HG03457 (cell line): ENCODE results near the gene MAD1L1.

ENCODE experiments used
- ATAC-seq: cut with Tn5 transposase; IDR thresholded peaks from one replicate; pipeline ENCODE4 v1.9.1; 2021; ENCODE audit warnings: moderate number of reproducible peaks; ENCODE audit not compliant: unreplicated experiment

The MAD1L1 gene

DNA sequence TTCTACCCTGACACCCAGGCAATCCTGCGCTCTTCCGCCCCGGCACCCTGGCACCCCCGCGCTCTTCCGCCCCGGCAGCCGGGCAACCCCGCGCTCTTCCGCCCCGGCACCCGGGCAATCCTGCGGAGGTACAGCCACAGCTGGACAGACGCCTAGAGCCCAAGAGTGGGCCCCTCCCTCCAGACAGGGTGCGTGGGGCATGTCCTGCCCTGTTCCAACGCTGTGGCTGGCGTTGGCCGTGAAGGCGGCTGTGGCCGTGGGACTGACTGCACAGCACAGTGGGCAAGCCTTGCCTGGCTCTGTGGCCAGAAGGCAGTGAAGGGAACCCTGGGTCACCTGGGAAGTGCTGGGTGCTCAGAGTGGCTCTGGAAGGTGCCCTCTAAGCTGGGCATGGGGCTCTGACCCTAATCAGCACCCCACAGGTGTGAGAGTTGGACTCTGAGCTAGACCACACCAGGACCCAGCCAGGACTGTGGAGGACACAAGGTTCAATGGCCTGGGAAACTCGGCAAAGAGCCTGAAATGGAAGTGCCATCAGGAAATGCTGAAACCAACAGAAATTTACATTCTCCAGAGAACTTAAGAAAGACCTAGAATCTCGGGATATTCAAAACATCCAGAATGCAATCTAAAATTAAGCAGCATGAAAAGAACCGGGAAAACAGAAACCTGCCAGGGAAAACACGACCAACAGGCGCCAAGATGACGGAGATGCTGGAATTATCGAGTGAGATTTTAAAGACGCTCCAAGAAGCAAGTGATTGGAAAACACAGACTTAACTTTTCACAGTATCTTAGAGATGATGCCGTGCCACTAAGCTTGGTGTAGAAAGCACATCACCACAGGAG, 309.1 kb downstream of the MAD1L1 start:
- no peak for ATAC-seq

DNA sequence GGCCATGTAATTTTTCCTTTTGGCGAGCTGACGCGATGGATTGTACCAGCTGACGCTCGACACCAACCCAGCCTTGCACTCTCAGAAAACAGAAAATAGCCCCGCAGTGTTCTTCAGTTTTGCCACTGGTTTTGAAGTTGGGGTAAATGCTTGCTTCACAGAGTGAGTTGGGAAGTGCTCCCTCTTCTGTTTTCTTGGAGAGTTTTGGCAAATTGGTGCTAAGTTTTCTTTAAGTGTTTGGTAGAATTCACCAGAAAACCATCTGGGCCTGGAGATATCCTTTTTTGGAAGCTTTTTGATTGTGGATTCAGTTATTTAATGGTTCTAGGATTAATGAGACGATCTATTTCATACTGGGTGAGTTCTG, 309.9 kb downstream of the MAD1L1 start:
- no peak for ATAC-seq

DNA sequence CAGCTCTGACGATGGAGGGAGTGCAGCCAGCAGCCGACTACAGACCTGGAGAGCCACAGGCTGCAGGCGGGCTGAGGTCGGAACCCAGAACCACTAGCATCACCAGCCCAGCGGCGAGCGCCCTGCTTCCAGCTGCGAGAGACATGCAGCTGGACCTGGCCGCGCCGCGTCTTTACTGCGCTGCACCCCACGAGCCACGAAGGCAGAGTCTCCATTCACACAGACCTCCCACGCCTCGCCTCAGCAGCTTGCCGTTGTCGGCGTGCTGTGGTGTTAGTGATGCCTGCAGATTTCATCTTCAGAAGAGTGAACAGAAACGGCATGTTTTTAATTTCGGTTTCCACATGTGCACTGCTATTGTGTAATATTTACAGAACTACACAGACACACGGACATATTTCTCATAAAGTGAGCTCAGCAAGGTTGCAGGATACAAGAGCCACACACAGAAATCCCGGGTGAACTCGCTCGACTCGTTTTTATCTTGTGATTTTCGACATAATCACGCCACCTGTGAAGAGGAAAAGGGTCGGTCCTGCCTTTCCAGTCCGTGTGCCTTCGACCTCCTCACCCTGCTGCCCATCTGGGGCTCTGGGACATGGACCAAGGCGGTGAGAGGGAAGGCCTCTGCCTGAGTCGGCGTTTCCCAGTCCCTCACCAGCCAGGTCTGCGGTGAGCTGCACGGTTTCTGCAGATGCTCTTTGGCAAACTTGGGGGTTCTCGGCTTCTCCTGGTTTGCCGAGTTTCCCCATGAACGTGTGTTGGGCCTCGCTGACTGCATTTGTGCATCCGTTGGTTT, 310.5 kb downstream of the MAD1L1 start:
- ATAC-seq, result no peak

DNA sequence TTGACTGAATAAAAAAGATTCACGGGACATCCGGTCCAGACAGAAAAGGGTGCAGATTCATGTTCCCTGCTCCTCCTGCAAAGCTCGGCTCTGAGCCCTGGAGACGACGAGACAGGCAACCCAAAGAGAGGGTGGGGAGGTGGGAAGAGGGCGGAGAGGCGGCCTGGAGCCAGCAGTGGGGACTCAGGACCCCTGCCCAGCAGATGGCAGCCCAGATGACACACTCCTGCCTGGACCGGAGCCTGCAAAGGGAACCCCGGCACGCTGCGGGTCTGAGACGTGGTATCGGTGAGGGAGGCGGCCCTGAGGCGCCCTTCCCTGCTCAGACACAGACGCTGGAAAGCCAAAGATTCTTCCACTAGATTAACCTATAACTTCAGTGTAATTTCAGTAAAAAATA, 311.9 kb downstream of the MAD1L1 start:
- no peak for ATAC-seq

DNA sequence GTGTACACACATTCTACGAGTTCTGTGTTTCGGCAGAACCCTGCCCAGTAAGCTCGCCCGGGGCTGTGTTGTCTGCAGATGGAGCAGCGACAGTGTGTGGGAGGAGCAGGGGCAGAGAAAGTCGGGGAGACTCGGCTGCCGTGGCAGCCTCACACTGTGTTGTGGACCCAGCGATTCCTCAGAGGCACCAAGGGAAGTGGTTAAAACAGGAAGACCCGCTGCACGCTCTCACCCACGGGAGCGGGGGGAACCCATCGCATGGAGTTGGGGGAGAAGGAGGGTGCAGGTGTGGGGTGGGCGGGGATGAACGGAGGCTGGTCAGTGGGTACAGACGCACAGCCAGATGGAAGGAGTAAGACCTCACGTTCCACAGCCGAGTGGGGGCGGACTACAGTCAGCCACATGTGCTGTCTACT, 312.5 kb downstream of the MAD1L1 start:
- no peak for ATAC-seq

DNA sequence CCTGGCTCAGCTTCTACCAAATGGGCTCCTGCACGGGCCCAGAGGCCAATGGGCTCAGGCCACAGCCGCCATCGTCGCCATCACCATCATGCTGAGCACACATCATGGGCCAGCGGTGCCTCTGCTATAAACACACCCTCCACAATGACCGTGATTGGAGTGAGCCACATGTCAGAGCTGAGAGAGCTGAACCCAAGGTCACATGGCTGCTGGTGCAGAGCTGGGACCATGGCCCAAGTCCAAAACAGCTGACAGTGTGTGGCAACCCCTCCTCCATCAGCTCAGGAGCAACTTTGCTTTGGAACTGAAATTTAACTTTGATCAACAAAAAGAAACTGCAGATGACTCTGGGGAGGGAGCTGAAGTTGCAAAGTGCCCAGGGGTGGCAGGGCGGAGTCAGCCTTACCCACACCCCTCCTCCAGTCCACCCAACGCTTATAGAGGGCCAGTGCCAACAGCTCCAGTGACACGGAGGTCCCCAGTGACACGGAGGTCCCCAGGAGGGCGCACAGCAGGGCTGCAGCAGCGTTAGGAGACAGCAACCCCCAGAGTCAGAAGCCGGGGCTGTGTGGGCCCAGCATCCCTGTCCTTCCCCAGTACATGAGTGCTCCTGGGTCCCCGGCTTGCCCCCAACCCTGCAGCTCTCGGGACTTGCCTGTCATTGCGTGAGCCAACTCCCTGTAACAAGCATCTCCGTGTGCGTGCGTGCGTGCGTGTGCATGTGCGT, 313.0 kb downstream of the MAD1L1 start:
- no peak for ATAC-seq

DNA sequence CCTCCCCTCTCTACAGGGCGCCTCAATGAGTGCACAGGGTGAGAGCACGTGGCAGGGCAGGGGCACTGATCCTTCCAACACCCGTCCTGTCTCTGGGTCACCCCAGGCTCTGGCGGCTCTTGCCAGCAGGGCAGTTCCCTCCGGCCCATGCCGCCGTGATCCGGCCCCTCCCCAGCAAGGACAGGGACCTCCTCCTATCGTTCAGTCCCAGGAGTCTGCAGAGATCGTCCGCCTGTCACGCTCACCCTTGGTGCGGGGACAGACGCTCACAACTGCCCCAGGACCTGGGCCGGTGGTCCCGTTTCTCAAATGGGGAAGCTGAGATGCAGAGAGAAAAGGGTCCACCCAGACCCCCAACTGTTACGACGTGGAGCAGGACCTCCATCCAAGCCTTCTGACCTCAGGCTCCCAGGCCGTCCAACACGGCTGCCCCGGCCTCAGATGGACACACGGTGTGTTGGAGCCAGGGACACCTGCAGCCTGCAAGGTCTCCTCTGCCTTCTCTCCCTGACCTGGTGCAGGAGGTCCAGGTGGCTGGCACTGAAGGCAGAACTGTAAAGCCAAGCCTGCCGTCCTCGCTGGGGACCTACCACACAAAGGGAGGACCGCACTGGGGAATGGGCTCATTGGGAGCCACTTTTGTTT, 313.7 kb downstream of the MAD1L1 start:
- ATAC-seq, result no peak

DNA sequence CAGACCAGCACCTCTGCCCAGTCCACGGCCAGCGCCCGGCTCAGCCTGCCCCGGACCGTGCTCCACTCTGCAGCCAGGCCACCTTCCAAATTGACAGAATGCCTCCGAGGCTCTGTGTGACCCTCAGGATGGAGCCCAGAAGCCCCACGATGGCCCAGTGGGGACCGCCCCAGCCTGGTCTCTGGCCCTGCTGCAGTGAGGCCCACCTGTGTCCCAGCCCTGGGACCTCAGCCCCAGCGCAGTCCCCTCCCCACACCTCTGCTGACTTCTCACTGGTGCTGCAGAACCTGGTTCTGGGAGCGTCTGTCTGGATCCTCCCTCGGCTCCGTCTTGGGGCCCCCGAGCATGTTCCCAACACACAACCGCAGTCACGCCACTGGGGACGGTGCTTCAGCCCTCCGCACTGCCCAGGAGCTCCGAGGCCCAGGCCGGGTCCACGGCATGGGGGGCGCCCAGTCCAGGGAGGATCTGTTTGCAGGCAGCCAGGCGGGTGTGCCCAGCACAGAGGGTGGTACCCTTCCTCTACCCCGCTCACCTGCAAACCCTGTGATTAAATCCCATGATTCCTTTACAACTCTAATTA, 314.6 kb downstream of the MAD1L1 start:
- ATAC-seq, result no peak

DNA sequence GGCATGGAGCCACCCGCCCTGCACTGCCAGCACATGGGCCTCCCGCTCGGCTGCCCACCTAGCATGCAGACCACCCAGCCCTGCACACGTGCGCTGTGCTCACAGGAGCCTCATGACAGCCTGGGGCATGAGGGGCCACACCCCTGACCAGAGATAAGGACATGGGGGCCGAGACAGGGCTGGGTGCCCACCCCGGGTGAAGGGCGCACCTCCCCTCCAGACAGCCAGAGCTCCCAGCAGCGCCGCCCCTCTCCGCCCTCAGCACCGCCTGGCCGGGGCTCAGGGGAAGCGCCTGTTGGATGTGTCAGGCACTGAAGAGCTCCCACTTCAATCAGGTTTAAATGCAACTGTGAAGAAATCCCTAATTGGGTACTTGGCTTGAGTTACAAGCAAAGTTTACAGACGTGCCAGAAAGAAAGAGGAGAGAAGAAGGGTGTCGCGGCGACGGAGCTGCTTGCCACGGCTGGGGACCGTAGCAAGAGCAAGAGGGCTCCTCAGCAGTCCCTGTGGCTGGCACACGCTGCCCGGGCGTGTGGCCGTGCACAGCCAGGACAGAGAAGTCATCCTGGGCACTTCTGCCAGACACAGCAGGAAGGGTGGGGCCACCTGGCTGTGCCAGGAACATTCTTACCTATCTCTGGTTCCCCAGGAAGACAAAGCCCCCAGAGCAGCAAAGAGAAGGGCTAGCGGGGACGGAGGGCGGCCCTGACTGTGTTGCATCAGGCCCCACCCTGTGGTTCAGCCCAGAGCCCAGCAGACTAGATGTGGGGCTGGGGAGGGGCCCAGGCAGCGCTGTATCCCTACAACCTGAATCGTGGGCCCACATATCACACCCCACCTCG, 315.3 kb downstream of the MAD1L1 start:
- ATAC-seq, result no peak

DNA sequence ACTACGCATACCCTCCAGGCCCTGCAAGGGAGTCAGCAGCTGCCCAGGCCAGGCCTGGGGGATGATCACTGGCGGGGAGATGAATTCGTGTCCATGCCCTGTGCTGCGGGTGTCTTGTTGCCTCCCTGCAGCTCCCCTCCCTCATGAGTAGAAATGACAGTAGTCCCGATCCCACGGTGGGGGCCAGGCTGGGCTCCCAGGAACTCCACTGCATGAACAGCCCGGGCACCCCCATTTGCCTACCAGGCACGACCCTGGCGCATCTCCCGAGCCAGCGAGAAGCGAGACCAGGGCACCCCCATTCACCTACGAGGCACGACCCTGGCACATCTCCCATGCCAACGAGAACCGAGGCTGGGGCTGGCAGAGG, 316.2 kb downstream of the MAD1L1 start:
- ATAC-seq, result no peak

DNA sequence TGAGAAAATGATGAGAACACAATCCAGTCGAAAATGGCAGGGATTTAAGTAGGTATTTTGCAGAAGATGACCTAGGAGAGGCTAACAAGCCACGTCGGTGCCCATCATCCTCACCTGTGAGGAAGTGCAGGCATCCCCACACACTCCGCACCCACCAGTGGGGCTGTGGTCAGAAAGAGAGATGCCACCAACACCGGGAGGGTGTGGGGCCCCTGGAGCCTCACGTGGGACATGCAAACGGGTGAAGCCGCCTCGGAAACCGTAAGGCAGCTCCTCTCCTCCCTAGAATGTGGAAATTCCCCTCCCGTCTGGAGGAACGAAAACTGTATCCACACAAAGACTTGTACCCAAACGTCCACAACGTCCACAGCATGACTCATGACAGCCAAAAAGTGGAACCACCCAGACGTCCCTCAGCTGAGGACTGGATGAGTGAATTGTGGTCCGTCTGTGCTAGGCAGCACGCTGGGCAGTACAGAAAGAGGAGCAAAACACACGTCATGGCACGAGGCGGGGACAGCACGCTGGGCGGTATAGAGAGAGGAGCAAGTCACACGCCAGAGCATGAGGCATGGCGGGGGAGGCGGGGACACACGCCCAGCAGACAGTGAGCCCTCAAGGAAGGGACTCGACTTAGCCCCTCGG, 316.7 kb downstream of the MAD1L1 start:
- no peak for ATAC-seq

DNA sequence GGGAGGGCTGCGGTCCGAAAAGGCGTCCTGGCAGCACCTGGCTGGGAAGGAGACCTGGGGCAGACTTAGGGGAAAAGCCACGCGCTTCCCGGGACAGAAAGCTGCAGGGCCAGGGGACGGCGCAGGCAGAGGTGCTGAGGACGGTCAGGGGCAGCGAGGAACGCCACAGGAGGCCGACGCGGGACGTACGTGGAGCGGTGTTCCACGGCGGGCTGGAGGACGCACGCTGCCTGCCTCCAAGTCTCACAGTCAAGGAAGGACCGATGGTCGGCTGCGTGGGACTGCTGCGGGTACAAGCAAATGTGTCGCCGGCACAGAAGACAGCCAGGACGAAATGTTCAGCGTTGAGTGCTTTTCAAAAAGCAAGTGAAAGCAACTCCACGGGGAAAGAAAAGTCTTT, 317.4 kb downstream of the MAD1L1 start:
- no peak for ATAC-seq

DNA sequence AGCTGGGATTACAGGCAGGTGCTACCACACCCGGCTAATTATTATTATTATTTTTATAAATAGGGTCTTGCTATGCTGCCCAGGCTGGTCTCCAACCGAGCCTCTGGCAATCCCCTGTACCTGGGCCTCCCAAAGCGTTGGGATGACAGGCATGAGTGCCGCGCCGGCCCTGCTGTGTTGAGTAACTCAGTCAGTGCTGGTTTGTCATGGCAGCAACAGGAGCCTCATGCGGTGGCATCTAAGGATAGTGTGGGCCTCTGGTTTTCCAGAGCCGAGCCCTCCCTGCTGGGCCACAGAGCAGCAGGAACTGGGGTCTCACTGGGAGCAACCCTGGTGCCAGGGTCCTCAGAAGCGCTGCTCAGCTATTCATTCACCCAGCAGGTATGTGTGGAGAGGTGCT, 318.0 kb downstream of the MAD1L1 start:
- ATAC-seq, result no peak

DNA sequence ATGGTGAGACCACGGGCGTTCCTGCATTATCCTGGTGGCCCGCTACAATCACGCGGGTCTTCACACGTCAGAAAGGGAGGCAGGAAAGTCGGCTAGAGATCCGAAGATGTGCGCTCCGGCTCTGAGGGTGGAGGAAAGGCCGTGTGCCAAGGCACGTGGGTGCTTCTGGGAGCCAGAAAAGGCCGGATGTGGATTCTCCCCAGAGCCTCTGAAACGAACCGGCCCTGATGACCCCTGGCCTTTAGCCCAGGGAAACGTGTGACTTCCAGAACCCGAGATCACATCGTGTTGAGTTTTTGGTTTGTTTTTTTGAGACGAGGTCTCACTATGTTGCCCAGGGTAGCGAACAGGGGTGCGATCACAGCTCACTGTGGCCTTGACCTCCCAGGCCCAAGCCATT, 318.4 kb downstream of the MAD1L1 start:
- no peak for ATAC-seq

DNA sequence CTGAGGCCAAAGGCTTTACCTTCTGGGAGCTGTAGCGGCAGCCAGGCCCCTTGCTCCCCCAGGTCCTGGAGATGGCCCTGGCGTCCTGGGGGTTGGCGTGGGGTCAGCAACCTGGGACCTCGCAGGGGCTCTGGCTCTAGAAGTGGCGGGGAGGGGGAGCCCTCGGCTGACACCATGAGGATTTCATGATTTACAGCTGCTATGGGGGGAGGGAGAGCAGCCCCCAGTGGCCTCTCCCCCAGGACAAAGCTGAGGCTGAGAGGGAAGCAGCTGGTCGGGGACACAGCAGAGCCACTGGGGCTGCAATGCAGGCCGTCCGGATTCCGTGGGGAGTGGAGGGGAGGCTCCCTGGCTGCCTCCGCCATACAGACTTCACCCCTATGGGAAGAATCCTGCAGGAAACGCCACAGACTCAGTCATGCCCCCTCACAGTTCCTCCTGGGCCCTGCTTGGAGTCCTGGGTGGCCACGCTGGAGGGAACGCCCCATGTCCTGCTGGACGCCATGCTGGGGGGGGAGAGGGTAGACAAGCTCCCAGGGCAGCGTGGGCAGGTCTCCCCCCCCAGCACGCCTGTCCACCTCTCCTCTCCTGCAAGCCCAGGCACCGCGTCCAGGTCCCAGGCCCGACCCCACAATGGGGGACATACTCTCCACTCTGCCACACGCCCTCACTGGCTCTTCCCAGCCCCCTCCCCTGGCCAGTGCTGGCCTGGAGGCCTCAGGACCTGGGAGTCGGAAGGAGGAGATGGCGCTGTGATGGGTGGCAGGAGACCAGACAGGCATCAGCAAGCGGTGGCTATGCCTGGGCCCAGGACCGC, 319.1 kb downstream of the MAD1L1 start:
- no peak for ATAC-seq

DNA sequence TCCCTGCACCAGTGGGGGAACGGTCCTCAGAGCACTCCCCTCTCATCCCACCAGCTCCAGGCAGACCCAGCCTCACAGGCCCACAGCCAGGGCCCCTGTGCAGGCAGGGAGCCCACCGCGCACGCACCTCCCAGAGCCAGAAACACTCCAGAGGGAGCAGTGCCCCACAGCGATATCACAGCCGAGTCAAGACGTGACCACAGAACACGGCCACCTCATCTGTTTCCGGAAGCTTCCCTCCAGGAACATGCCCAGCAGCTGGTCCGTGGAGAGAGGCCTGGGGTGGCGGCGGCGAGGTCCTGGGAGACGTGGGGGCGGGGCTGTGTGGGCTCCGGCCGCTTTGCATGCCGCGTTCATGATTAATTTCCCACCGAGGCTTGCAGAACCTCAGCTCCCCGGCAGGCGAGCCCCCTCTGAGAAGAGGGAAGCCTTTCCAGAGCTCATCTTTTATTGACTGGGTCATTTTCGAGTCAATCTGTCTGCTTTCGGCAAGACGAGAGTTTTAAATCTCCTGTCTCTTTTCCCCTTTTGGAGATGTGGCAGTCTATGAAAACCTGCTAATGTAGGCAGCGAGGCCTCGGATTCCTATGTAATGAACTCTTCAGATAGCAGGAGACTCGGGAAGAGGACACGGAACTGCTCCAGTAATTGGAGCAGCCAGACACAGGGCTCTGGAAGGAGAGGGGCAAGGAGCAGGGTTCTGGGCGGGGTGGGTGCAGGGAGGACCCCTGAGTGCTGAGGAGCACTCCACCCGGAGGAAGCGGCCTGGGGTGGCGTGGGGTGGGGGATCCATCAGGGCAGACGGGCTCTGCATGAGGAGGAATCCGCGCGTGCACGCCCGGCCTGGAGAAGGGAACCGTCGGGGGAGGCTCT, 319.9 kb downstream of the MAD1L1 start:
- no peak for ATAC-seq

DNA sequence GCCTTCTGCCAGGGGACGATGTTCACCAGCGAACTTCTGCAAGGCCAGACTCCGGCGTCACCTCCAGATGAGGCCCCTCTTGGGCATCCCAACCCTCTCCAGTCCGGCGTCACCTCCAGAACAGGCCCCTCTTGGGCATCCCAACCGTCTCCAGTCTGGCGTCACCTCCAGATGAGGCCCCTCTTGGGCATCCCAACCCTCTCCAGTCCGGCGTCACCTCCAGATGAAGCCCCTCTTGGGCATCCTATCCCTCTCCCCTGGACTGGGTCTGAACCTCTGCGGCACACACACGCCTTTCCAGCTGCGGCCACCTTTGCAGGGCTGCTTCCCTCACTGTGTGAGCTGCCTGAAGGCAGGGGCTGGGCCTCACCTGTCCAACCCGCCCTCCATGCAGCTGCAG, 321.2 kb downstream of the MAD1L1 start:
- ATAC-seq, result no peak

DNA sequence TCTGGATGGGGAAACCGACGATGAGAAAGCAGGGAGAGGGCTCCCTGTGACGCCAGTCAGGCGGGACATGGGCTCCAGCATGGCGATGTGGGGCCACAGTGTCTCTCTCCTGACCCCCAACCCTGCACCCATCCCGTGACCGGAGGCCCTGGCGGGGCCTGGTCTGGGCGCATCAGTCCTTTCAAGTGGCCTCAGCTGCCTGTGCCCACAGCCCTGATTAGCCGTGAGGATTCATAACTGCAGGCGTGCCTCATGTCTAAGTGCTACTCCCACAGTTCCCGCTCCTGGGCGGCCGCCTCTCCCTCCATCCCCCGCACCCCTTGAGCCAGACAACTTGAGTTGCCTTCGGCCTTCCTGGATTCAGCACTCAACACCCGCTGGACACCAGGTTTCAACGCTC, 321.9 kb downstream of the MAD1L1 start:
- ATAC-seq, result no peak
